DOHH2 (cell line): ENCODE measurements around the gene GOLGA6L10.
"Not testable (repeated sequence)": the region's sequence is repeated elsewhere in the genome, so short reads cannot be mapped to it uniquely, and the experiment has no call there.

Experiments
- CTCF ChIP-seq: fragments of 200-600 bp; sonication (generic); IDR thresholded peaks from one replicate; pipeline ENCODE4 v1.5.1; 2014; ENCODE audit warnings: antibody characterized with exemption, mild to moderate bottlenecking, low read depth, low read length; ENCODE audit not compliant: poor library complexity, severe bottlenecking
- EZH2phosphoT487 ChIP-seq: fragments of 200-600 bp; sonication (generic); IDR thresholded peaks from 2 replicates; pipeline ENCODE4 v1.6.1; 2017; ENCODE audit warnings: borderline replicate concordance, mild to moderate bottlenecking, antibody characterized with exemption, low read length, moderate library complexity, mixed read lengths

- not testable (repeated sequence) for TF ChIP-seq CTCF, EZH2phosphoT487
Measured at GRCh38 chr15:82325646-82326045, 23.6 kb downstream of the GOLGA6L10 start.
